HFFc6 (cell line): Measurements from ENCODE around the gene MAN2B2. TPM values are rescaled to one million over a fixed set of nuclear protein-coding genes. Genes with fewer than 3 reads are reported as not detected.

Source experiments
- DNase-seq: peaks from one replicate; pipeline ENCODE4 v3.0.0-alpha.2; 2018
- H3K27ac Mint-ChIP-seq: 2 replicates; pipeline ENCODE4 v1.8.0; 2020; ENCODE audit warnings: mild to moderate bottlenecking, mixed read lengths
- H3K27me3 Mint-ChIP-seq: 2 replicates; pipeline ENCODE4 v1.8.0; 2021; ENCODE audit warnings: mild to moderate bottlenecking, moderate library complexity, mixed read lengths; ENCODE audit not compliant: insufficient read depth
- H3K36me3 Mint-ChIP-seq: 2 replicates; pipeline ENCODE4 v1.8.0; 2021; ENCODE audit warnings: low read depth, mixed read lengths
- H3K4me1 Mint-ChIP-seq: 2 replicates; pipeline ENCODE4 v1.8.0; 2020; ENCODE audit warnings: low read depth, mixed read lengths
- H3K4me3 Mint-ChIP-seq: 2 replicates; pipeline ENCODE4 v1.8.0; 2020; ENCODE audit warnings: mild to moderate bottlenecking, moderate library complexity, mixed read lengths
- H3K9me3 Mint-ChIP-seq: 2 replicates; pipeline ENCODE4 v1.8.0; 2020; ENCODE audit warnings: mild to moderate bottlenecking, mixed read lengths
- CTCF ChIP-seq: fragments of 200-600 bp; sonication (generic); IDR thresholded peaks from 2 replicates; pipeline ENCODE4 v1.5.0; 2021; ENCODE audit warnings: antibody characterized with exemption, mild to moderate bottlenecking
- total RNA-seq, 6 experiments: library from RNA; stranded (reverse); fragmentation: NEBNext Ultra II Directional; extraction: Animal tissue kit (Norgen Biotek cat#: 25700); gene quantifications; 2 replicates in 1 of 6; 3 replicates in 5 of 6; pipeline ENCODE4 v1.2.3, GENCODE V29; 2021

Gene MAN2B2
- total RNA-seq, 6 experiments from 2014 or later, result 35.8 to 44.5 (median 40.5) TPM

DNA sequence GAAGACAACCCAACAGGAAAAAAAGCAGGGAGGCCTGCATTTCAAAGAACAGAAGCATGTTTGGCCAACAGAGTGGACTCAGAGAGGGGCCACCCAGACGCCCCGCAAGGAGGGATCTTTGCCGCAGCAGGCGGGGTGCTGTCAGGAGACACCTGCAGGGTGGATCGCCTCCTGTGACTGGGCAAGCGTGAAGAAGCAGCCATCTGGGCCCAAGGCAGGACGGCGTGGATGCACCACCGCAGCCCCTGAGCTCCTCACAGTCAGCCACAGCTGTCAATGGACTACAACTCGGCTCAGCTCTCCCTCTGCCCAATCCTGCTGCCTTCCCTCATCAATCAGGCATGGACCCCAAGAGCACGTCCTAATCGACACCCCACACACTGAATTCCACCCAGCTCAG lies 32.0 kb upstream of the MAN2B2 start:
- Mint-ChIP-seq H3K27ac (no peak overlapping the region), H3K36me3 (no peaks in the 10 kb centered on the region), H3K4me3 (no peak overlapping the region), H3K27me3 (peaks cover 14% of the 10 kb centered on the region), H3K9me3 (peaks cover 10% of the 10 kb centered on the region; the same call in 1 of the 2 replicates), H3K4me1 (no peaks in the 10 kb centered on the region)
- no peak for TF ChIP-seq CTCF
- DNase-seq, result no peak

DNA sequence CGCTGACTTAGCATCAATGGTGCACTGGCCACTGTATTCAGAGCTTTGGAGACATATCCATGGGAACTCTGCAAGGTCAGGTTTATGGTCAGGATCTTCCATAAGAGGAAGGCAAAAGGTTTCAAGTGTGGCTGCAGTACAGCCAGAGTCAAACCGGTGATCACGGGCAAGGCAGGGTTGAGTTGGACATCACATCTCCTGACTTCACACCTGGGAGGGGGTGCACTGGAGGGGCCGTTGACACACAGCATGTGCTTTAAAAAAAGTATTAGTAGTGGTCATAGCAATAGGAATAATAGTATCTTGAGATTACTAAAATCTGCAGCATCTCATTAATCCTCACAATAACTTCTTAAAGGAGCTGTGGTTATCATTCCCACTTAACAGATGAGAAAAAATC lies 28.9 kb upstream of the MAN2B2 start:
- Mint-ChIP-seq H3K27ac (no peak overlapping the region), H3K36me3 (no peaks in the 10 kb centered on the region), H3K4me1 (no peaks in the 10 kb centered on the region), H3K27me3 (peaks cover 27% of the 10 kb centered on the region), H3K9me3 (no peaks in the 10 kb centered on the region), H3K4me3 (no peak overlapping the region)
- no peak for DNase-seq
- TF ChIP-seq CTCF, result no peak

- peaks cover 27% of the 10 kb centered on the region for H3K27me3 Mint-ChIP-seq
- peaks cover 6% of the 10 kb centered on the region for H3K9me3 Mint-ChIP-seq
- no peak overlapping the region for H3K27ac Mint-ChIP-seq
- no peaks in the 10 kb centered on the region for H3K36me3 Mint-ChIP-seq
- peak; percentile 9 for DNase-seq
- H3K4me3 Mint-ChIP-seq, result no peak overlapping the region
- TF ChIP-seq CTCF, result peak; percentile 96
- H3K4me1 Mint-ChIP-seq, result no peaks in the 10 kb centered on the region
Observed at GRCh38 chr4:6546681-6547447, 28.1 kb upstream of the MAN2B2 start.

- TF ChIP-seq CTCF, result peak; percentile 64
- Mint-ChIP-seq H3K36me3 (peaks cover 4% of the 10 kb centered on the region; the same call in 1 of the 2 replicates), H3K4me3 (no peak overlapping the region), H3K27ac (no peak overlapping the region), H3K4me1 (no peaks in the 10 kb centered on the region), H3K27me3 (peaks cover 25% of the 10 kb centered on the region), H3K9me3 (peaks cover 9% of the 10 kb centered on the region)
- DNase-seq, result peak; percentile 63
Observed at GRCh38 chr4:6548201-6548881, 26.6 kb upstream of the MAN2B2 start.

GRCh38 chr4:6548882-6549230 lies 26.1 kb upstream of the MAN2B2 start:
- peaks cover 9% of the 10 kb centered on the region for H3K9me3 Mint-ChIP-seq
- TF ChIP-seq CTCF, result peak; percentile 8; the same call in 1 of the 2 replicates
- DNase-seq, result no peak
- no peaks in the 10 kb centered on the region for H3K4me1 Mint-ChIP-seq
- H3K36me3 Mint-ChIP-seq, result peaks cover 4% of the 10 kb centered on the region; the same call in 1 of the 2 replicates
- H3K27ac Mint-ChIP-seq, result no peak overlapping the region
- no peak overlapping the region for H3K4me3 Mint-ChIP-seq
- H3K27me3 Mint-ChIP-seq, result peaks cover 28% of the 10 kb centered on the region
